SHP77 treated with DMSO at 0.1 percent for 48 hours (cell line): ENCODE data around the gene TEKT5.

Experiments used
- DNase-seq: peaks from one replicate; lab custom pipeline; 2025; lab: John Stamatoyannopoulos, UW

The TEKT5 gene

GRCh38 chr16:10579965-10580882, 114.5 kb downstream of the TEKT5 start, which contains the start of gene EMP2:
EMP2 (minus strand) TSS chr16:10580598; CDS start chr16:10547617, 32,981 bp downstream.
- no peak for DNase-seq

- DNase-seq = no peak
Observed at GRCh38 chr16:10579575-10579964, 115.2 kb downstream of the TEKT5 start.

- DNase-seq = no peak
Observed at GRCh38 chr16:10578474-10579316, 116.0 kb downstream of the TEKT5 start.
